Muscle of back (tissue), 13 donors: ENCODE measurements around the gene HSCB. TPM values are rescaled to one million over a fixed set of nuclear protein-coding genes. Genes with fewer than 3 reads are reported as not detected.
"Not testable (repeated sequence)": the region's sequence is repeated elsewhere in the genome, so short reads cannot be mapped to it uniquely, and the experiment has no call there.

Experiments
- DNase-seq, 3 donors: peaks; one replicate each; pipeline versions ENCODE4 v3.0.0 to v3.0.0-alpha.2; 2013
- long read RNA-seq, 9 donors: transcript quantifications; one replicate each; lab custom pipeline, GENCODE V29; 2026
- polyA plus RNA-seq, 10 donors: library from polyadenylated mRNA; unstranded; fragments of 120-200 nt; gene quantifications; one replicate each; pipeline ENCODE4 v1.2.1, GENCODE V29; 2013; ENCODE audit not compliant: insufficient read length in 10 of 10

The HSCB gene
- polyA plus RNA-seq, result 10 to 100 TPM; 16.1 to 23.0 (median 19.0) TPM
- long read RNA-seq, donor 1, transcript HSCB-201 (6 exons, 1,114 nt), result major isoform, 8 of 11 reads
- long read RNA-seq, donor 1, partial matches to known transcripts, result 0 of 11 reads
- long read RNA-seq, donor 1, other reads (novel, unspliced or antisense), result 0 of 11 reads
- long read RNA-seq, donor 2, transcript HSCB-201 (6 exons, 1,114 nt), result major isoform, 5 of 8 reads
- long read RNA-seq, donor 2, partial matches to known transcripts, result 0 of 8 reads
- long read RNA-seq, donor 2, other reads (novel, unspliced or antisense), result 0 of 8 reads
- long read RNA-seq, donor 3, result 0 reads
- long read RNA-seq, donor 4, partial matches to known transcripts, result 0 of 9 reads
- long read RNA-seq, donor 4, other reads (novel, unspliced or antisense), result 0 of 9 reads
- long read RNA-seq, donor 5, transcript HSCB-201 (6 exons, 1,114 nt), result major isoform, 7 of 11 reads
- long read RNA-seq, donor 5, partial matches to known transcripts, result 0 of 11 reads
- long read RNA-seq, donor 5, other reads (novel, unspliced or antisense), result 0 of 11 reads
- long read RNA-seq, donor 6, transcript HSCB-201 (6 exons, 1,114 nt), result major isoform, 6 of 10 reads
- long read RNA-seq, donor 6, partial matches to known transcripts, result 0 of 10 reads
- long read RNA-seq, donor 6, other reads (novel, unspliced or antisense), result 0 of 10 reads
- long read RNA-seq, donor 7, partial matches to known transcripts, result 0 of 3 reads
- long read RNA-seq, donor 7, other reads (novel, unspliced or antisense), result 0 of 3 reads
- long read RNA-seq, donor 8, partial matches to known transcripts, result 0 of 5 reads
- long read RNA-seq, donor 8, other reads (novel, unspliced or antisense), result 0 of 5 reads
- long read RNA-seq, donor 9, partial matches to known transcripts, result 0 of 3 reads
- long read RNA-seq, donor 9, other reads (novel, unspliced or antisense), result 0 of 3 reads

GRCh38 chr22:28741785-28742561 lies at the start of gene HSCB, which contains the start of gene CHEK2:
HSCB (plus strand) TSS chr22:28742039; CDS start chr22:28742096, 57 bp downstream.
CHEK2 (minus strand) TSS chr22:28741820; CDS start chr22:28734721, 7,099 bp downstream.
- peak; percentile 98 to 99 (median 99) for DNase-seq

DNA sequence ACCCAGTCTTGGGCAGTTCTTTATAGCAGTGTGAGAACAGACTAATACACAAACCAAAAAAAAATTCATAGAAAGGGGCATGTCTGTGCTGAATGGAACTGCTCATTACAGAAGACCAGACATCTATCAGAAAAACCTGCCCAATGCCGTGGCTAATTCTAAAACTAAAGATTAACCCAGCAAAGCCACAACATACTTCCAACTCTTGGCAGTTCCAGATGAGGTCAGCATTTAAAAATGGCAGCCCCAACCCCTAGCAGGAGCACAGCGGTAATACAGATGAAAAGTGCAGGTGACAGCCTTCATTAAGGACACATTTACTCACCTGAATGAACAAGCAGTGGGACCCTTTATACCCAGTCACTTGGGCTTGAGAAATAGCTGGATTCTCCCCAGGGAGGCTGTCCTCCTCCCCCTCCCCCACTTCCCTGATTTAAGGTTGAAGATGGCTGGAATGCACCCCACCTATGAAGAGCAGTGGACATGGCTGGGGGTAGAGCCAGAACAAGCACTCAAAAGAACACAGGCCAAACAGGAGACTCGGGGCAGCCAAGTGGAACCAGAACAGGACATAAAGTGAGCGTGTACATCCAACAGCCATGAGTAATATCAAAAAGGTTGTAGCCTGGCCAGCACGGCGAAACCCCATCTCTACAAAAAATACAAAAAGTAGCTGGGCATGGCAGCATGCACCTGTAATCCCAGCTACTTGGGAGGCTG lies 48.6 kb upstream of the HSCB start:
- DNase-seq, result not testable (repeated sequence)

DNA sequence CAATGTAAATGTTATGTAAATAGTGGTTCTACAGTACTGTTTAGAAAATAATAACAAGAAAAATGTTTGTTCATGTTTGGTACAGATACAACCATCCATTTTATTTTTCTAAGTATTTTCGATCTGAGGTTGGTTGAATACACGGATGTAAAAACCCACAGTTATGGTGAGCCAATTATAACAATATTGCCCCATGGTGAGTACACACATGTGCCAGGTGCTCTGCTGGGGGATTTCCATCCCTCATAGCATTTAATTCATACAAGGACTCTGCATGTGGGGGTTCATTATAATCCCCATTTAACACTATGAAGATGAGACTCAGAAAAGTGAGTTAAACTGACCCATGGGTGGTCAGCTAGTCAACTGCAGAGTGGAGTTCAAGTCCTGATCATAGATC lies 38.9 kb upstream of the HSCB start:
- no peak for DNase-seq

- DNase-seq, result no peak
These were observed 38.4 kb upstream of the HSCB start for GRCh38 chr22:28703436-28703835.

GRCh38 chr22:28706845-28707244 lies 35.0 kb upstream of the HSCB start:
- no peak for DNase-seq

GRCh38 chr22:28710107-28710506 lies 31.7 kb upstream of the HSCB start:
- DNase-seq, result no peak

DNA sequence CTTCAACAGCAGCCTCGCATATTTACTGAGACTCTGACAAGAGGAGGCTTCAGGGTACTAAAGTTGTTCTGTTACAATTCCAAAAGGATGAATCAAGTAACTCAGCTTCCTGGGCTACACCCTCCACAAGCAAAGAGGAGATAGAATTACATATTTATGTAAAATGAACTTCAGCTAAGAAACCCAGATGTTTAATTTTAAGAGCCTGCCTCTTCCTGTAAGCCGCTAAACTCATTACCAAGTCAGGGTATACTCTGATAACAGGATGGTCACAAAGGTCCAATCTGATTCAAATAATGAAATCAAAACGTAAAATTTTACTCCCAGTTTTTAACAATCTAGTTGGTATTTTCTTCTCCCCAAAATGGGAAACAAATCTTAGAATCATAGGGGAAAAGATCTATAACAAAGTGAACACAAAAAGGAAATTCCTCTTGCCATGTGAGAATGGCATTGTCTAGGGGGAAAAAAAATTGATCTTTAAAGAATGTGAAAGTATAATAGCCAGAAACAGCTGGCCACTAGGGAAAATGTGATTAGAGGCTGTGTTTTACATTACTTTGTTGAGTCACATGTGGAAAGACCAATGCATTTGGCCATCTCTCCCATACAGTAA lies 31.2 kb upstream of the HSCB start:
- peak; percentile 32 to 71 (median 67) for DNase-seq

DNA sequence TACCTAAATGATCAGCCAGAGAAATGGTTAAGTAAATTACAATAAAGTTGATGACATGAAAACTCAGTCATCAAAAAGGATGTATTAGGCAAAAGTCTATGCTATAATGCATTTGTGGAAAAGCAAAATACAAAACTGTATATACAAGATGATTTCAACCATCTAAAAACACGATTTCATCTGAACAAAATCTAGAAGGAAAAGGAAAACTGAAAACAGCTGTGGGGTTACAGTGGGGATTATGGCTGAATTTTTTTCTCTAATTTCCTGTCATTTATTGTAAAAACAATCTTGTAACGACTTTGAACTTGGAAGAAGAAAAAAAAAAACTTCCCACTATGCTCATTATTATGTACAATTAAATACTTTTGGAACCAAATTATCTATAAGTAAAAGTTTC lies 30.5 kb upstream of the HSCB start:
- peak; percentile 8 to 46 (median 9) for DNase-seq

DNA sequence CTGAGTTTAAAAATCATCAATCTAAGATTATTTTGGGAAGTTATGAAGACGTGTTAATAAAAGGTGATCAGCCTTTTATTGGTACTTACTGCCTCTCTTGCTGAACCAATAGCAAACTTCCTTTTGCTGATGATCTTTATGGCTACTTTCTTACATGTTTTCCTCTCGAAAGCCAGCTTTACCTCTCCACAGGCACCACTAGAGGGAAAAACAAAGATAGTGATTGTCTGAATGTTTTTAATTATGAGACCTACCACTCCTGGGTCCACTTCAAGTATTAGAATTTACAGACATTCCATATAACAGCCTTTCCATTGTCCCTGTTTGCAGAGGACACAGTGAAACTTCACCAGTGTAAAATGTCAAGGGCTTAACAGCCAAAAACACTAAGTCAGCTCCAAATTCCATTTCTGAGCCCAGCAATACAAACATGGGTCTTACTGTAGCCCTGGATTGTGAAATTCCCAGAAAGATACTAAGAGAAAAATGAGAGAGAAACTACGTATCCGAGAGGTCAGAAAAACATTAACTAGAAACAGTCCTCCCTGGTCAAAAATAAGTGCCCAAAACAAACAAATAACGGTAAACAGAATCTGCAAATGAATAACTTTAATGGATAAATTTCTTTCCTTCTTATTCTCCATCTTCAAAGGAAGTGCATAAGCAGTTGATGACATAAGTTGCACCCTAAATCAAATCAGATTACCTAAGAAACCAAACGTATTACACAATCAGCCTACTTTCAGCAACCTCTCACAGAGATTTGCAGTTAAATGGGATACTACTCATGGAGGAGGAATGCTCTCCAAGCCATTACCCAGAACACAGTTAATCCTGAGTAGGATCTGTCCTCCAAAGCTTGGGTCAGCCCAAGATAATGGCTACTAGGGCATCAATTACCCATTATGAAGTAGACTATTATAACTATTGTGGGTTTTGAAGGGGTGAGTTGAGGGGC lies 29.7 kb upstream of the HSCB start:
- DNase-seq, result peak; percentile 38 to 85 (median 65)

- no peak for DNase-seq
These were observed 27.7 kb upstream of the HSCB start for GRCh38 chr22:28714043-28714628.

- no peak for DNase-seq
These were observed 26.2 kb upstream of the HSCB start for GRCh38 chr22:28715611-28716010.

DNA sequence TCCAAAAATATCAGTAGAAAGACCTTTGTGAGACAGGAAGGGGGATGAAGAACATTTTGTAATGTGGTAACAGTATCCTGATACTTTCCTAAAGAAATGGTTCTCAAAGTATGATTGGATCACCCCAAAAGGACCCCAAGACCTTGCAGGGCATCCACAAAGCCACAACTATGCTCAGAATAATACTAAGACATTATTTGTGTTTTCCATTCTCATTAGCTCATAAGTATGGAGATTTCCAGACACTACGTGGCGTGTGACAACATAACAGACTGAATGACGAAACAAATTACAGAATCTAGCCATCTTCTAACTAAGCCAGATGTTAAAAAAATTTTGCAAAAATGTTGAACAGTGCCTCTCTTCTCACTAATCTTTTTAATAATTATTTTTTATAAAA lies 25.2 kb upstream of the HSCB start:
- DNase-seq, result no peak

DNA sequence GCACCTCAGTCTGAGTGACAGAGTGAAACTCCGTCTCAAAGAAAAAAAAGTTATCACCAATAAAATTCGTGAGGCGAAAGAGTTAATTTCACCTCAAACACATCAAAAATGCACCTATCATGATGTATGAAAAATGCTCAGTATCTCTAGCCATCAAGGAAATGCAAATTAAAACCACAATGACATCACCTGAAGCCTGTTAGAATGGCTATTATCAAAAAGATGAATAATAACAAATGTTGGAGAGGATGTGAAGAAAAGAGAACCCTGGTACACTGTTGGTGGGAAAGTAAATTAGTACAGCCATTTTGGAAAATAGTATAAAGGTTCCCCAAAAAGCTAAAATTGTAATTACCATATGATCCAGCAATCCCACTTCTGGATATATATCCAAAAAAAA lies 23.8 kb upstream of the HSCB start:
- no peak for DNase-seq

DNA sequence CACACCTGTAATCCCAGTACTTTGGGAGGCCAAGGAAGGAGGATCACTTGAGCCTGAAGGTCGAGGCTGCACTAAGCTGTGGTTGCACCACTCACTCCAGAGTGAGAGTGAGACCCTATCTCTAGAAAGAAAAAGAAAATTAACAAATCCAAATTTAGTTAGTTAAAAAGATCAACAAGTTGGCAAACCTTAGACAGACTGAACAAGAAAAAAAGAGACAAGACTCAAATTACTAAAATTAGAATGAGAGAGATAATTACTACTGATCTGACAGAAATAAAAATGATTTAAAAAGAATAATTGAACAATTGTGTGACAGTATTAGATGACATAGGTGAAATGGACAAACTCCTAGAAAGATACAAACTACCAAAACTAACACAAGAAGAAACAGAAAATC lies 13.8 kb upstream of the HSCB start:
- DNase-seq, result no peak

DNA sequence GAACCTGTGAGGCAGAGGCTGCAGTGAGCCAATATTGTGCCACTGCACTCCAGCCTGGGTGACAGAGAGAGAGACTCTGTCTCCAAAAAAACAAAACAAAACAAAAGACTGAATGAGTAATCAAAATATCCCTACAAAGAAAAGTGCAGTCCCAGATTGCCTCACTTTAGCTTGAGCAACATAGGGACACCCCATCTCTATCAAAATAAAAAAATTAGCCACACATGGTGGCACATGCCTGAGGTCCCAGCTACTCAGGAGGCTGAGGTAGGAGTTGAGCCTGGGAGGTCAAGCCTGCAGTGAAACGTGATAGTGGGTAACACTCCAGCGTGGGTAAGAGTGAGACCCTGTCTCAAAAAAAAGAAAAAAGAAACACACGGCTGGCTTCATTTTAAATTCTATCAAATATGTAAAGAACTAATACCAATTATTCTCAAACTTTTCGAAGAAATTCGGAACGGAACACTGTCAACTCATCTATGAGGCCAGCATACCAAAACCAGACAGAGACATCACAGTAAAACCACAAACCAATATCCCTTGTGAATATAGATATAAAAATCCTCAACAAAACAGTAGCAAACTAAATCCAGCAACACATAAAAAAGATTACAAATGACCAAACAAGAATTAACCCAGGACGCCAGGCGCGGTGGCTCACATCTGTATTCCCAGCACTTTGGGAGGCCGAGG lies 13.1 kb upstream of the HSCB start:
- DNase-seq, result no peak

GRCh38 chr22:28730179-28730578 lies 11.7 kb upstream of the HSCB start:
- no peak for DNase-seq

GRCh38 chr22:28734393-28734792 lies 7.4 kb upstream of the HSCB start:
- no peak for DNase-seq
